HG02885 (cell line): ENCODE data around the gene RNF26.
A peak's percentile ranks its signal among the peaks of the same experiment; 100 is the strongest.

Experiments used
- ATAC-seq: cut with Tn5 transposase; IDR thresholded peaks from one replicate; pipeline ENCODE4 v1.9.1; 2021; ENCODE audit warnings: mild to moderate bottlenecking; ENCODE audit not compliant: unreplicated experiment, poor library complexity

The RNF26 gene

DNA sequence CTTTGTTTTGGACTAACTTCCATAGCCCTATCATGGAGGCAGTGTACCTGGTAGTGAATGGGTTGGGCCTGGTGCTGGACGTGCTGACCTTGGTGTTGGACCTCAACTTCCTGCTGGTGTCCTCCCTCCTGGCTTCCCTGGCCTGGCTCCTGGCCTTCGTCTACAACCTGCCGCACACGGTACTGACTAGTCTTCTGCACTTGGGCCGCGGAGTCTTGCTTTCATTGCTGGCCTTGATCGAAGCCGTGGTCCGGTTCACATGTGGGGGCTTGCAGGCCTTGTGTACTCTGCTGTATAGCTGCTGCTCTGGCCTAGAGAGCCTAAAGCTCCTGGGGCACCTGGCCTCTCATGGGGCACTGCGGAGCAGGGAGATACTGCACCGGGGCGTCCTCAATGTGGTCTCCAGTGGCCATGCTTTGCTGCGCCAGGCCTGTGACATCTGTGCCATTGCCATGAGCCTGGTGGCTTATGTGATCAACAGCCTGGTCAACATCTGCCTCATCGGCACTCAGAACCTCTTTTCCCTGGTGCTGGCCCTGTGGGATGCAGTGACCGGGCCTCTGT lies 846 bp downstream of the RNF26 start:
- ATAC-seq = no peak

- ATAC-seq = no peak
Measured at GRCh38 chr11:119335655-119336543, 1.6 kb downstream of the RNF26 start.

DNA sequence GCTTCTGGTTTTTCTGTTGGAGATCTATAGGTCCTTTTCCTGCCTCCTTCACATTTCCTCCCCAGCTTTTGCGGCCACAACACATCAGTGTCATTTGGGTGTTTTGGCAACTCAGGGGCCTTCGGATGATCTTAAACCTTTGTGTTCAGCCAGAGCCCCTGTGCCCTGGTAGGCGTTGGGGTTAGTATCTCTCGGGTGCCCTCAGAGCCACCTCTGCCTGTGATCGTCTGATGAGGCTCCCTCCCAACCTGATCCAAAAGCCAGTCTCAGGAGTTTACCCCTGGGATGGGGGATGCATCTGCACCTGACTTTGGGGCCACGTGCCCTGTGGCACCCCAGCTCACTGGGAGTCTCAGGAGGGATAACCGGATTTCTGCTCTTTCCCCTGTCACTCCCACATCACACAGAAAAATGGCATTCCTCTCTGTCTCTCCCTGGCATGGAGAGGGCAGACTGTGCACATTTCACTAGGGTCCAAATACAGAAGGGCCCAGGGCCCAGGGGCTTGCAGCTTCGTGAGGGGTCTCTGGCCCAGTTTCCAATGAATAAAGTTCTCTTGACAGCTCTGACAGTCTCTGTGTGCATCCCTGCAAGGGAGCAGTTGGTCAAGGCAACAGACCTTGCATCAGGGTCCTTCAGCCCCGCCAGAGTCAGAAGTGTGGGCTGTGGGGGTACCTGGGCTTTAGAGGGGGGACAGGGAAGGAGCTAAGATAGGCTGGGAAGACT lies 2.6 kb downstream of the RNF26 start:
- ATAC-seq = no peak

DNA sequence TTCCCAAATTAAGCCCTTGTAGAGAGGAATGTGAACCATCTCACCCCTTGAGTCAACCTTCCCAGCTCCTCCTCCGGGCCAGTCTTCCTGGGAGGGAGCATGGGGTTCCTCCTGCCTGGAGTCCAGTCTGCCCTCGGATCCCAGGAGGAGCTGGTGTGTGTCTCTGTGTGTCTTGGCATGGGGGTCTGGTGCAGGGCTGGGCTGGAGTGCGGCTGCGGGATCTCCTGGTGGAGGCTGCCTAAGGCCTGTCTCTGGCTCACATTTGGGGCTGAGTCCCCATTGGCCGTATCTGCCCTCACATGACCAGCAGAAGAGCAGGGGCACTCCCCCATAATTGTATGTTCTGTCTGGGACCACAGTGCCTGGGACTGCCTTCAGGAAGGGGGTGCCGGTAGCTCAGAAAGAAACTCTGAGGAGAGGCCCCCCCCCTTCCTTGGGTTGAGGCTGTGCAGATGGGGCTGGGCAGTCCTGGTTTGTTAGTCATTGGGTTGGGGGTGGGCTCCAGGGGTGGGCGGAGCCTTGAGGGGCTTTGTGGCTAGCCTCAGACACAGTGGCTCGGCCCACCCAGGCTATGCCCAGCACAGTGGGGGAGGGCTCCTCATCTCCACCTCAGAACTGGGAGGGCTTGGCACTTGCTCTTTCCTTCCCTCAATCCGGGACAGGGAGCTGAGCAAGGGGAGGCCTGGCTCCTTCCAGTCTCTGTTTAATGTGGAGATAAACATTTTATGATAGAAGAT lies 3.4 kb downstream of the RNF26 start:
- ATAC-seq = no peak

DNA sequence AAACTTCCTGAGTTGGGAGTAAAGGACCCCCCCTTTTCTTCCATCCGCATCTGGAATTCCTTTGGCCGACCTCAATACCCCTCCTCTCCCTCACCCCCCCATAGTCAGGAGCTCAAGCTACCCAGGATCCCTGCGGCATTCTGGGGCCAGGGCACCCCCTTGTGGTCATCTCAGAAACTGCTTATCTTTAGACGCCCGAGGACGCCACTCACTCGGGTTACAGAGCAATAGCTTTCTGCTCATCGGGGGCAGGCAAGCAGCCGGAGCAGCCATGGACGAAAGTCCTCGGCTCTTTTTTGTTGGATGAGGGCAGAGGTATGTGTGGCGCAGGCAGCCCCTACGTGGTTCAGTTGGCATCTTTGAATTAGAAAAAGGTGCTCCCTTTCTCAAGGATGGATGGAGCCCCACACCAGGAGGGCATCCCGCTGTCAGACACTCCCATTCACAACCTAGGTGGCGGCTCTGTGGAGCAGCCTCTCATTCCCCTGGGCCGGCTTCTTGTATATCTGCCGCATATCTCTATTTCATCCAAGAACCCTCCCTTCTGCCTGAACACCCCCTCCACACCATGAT lies 4.1 kb downstream of the RNF26 start:
- peak; percentile 40 for ATAC-seq

- ATAC-seq = no peak
Measured at GRCh38 chr11:119338965-119339588, 4.8 kb downstream of the RNF26 start.

DNA sequence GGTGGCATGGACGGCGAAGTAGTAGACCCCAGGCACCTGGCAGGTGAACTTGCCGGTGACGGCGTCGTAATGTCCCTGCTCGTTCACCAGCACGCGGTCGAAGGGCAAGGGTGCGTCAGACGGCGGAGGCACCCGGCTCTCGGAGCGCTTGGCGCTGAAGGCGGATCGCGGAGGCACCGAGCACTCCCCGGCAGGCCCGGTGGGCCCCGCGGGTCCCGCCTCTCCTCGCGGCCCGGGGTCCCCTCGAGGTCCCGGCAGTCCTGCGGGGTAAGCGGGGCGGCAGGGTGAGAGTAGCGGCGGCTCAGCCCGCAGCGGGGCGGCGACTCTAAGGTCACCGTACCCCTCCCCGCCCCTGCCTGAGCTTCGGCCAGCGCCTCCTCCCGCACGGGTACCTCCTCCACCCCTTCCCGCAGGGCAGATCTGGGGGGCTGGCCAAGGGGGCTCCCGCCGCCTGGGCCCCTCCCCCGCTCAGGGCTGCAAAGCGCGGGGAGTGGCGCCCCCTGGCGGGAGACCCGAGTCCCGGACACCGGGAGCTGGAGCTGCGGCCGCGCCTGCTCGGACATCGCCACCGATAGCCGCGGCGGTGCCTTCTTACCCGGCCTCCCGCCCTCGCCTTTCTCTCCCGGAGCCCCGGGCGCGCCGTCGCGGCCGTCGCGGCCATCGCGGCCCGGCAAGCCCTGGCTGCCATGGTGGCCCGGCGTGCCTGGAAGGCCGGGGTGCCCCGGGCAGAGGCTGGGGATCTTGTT lies 5.4 kb downstream of the RNF26 start:
- no peak for ATAC-seq

DNA sequence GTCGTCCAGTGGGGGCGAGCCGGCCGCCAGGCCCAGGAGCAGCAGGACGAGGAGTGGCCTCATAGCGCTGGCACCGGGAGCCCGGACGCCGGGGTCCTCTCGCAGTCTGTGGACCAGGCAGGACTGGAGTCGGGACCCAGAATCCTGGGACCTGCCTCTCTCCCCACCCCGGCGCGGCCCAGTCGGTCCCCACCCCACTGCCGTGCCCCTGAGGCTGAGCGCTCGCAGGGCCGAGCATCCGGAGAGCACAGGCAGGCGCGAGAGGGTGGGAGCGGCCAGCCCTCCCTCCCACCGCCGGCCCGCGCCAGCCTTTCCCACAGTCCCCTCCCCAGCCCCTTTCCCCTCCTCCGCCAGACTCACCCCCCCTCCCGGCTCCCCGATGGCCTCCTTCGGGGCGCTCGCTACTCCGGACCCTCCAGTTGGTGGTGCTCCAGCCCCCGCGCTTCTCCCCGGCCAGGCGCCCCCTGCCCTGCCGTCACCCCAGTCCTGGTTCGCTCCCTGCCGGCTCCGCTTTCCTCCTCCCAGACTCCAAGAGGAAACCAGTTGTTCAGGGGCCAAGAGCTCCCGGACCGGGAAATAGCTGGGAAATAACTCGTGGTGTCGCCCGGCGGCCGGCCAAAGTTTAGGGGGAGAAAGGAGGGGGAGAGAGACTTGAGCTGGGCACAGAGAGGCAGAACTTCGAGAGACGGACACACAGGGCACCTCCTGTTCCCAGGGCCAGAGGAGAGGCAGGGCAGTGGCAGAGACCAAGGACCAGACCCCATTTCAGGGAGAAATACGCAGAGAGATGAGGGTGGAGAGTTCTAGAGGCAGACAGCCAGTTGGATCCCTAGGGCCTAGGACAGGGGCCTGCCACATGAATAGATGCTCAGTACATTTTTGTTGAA lies 6.3 kb downstream of the RNF26 start, which contains the start of gene C1QTNF5:
Gene C1QTNF5, minus strand, starts transcription at position 549 of the 887 bp plus-strand sequence. Its CDS starts 486 bp downstream, at position 63.
- no peak for ATAC-seq

GRCh38 chr11:119341222-119342022 lies 7.1 kb downstream of the RNF26 start:
- ATAC-seq = no peak

DNA sequence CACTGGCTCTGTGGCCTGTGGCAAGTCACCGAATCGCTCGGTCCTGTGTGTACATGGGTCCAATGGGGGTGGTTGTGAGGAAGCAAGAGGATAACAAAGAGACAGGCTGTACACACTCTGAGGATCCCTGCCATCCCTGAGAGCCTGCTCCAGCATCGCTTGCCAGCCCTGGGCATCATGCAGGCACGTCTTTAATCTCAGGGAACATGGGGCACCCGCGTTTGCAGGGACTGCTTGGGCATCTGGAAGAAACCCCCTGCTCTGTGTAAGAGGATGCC lies 7.6 kb downstream of the RNF26 start:
- ATAC-seq = no peak

- no peak for ATAC-seq
Measured at GRCh38 chr11:119342362-119343130, 8.2 kb downstream of the RNF26 start.

GRCh38 chr11:119343726-119344125 lies 9.4 kb downstream of the RNF26 start:
- no peak for ATAC-seq

DNA sequence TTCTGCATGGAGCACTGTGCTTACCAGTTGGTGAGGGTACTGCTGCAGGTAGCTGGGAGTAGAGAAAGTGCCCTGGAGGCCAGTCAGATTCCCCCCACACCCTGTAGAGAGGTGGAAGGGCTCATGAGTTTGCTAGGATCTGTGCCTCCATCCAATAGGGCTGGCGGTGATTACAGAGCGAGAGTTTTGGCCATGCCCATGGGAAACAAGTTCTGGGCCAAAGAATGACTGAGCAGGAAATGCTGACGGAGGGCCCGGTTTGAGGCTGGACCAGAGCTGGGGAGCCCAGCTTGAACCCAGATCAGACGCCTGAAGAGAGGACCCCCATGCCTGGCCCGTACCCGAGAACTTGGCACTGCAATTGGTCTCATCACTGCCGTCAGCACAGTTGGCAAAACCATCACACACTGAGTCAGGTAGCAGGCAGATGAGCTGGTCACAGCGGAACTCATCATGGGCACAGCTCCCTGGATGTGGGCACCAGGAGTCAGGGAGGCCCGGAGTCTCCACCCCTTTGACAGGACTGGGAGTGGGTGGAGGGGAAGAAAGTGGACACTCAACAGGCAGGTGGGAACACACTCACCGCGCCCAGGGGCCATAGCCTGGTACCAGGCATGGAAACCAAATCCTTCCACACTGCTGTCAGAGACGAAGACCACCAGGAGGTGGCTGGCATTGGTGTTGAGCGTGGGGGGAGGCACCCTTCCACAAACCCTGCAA lies 10.1 kb downstream of the RNF26 start:
- ATAC-seq = no peak

DNA sequence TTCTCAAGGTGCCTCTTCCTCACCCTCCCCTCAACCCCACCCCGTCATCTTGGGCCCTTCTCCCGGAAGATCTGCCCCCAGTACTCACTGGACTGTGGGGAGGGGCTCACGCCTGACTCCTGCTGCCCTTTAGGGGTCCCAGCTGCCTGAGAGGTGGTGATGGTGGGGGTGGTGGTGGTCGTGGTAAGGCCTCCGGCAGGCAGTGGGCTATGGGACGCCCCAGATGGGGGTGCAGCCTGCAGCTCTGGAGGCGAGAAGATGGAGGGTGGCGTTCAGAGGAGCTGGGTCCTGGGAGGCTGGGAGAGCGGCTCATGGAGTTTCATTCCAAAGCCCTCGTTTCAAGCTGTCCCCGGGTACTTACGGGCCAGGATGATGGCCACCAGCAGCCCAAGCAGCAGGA lies 11.4 kb downstream of the RNF26 start:
- ATAC-seq = no peak

- no peak for ATAC-seq
Measured at GRCh38 chr11:119346605-119347004, 12.3 kb downstream of the RNF26 start, which contains the start of gene MFRP. TSS of gene MFRP (minus strand) at chr11:119346705. CDS start at chr11:119346513, 192 bp downstream.

- no peak for ATAC-seq
Measured at GRCh38 chr11:119347242-119347641, 12.9 kb downstream of the RNF26 start.
